ENCODE results near the gene MIF4GD. TPM values are rescaled to one million over a fixed set of nuclear protein-coding genes. Genes with fewer than 3 reads are reported as not detected.

The MIF4GD gene
- total and polyA plus RNA-seq, 10 of the 15 experiments (the other 5 are each of a cell fraction or from before 2014, with no cell fraction given): 22.8 to 96.2 (median 60.1) TPM

GRCh38 chr17:75250009-75250471, 21.0 kb downstream of the MIF4GD start (continued):
- TF ChIP-seq CREB1 (IDR thresholded peaks at IDR 0.05; ENCODE audit: low read depth) (peak; percentile 46; the same call in 1 of the 2 replicates), JUND (IDR thresholded peaks at IDR 0.05; ENCODE audit: low read depth, low read length) (no peak), KAT2A (conservative IDR thresholded peaks at IDR 0.05; ENCODE audit: control insufficient read depth, low read depth, low read length) (no peak), ZNF622 (IDR thresholded peaks at IDR 0.05) (no peak), SKIL (IDR thresholded peaks at IDR 0.05; ENCODE audit: low read depth, poor library complexity, severe bottlenecking) (no peak), RFX5 (IDR thresholded peaks at IDR 0.05; ENCODE audit: low read depth, low read length) (0 out of 2 replicates have a peak, but pooled peaks have one; percentile 54), E2F8 (IDR thresholded peaks at IDR 0.05; ENCODE audit: low read depth, partially characterized antibody) (no peak), SIN3A (IDR thresholded peaks at IDR 0.05; ENCODE audit: low read depth, low read length) (no peak), ZNF384 (IDR thresholded peaks at IDR 0.05; ENCODE audit: borderline replicate concordance, low read depth, low read length) (no peak), GABPA (IDR thresholded peaks at IDR 0.05; ENCODE audit: low read depth) (no peak), BHLHE40 (IDR thresholded peaks at IDR 0.05; ENCODE audit: borderline replicate concordance in 1 of 2, low read depth in 2 of 2, low read length in 1 of 2) (peak in 1 of 2 experiments; percentile 10; a peak in 1 of 4 replicates), ESRRA (IDR thresholded peaks at IDR 0.05; ENCODE audit: low read length) (no peak), USF1 (IDR thresholded peaks at IDR 0.05; ENCODE audit: borderline replicate concordance, extremely low read length, insufficient read depth, low read depth, low read length) (no peak), TCF12 (IDR thresholded peaks at IDR 0.05; ENCODE audit: low read depth, low read length) (peak; percentile 49; the same call in 1 of the 2 replicates), ZZZ3 (IDR thresholded peaks at IDR 0.05; ENCODE audit: control insufficient read depth, insufficient read length, low read depth) (no peak), RUNX3 (IDR thresholded peaks at IDR 0.05; ENCODE audit: low read length) (peak; percentile 36)
- TF ChIP-seq, protein P1, sequence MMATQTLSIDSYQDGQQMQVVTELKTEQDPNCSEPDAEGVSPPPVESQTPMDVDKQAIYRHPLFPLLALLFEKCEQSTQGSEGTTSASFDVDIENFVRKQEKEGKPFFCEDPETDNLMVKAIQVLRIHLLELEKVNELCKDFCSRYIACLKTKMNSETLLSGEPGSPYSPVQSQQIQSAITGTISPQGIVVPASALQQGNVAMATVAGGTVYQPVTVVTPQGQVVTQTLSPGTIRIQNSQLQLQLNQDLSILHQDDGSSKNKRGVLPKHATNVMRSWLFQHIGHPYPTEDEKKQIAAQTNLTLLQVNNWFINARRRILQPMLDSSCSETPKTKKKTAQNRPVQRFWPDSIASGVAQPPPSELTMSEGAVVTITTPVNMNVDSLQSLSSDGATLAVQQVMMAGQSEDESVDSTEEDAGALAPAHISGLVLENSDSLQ (IDR thresholded peaks at IDR 0.05): no peak
- TF ChIP-seq, protein P2, sequence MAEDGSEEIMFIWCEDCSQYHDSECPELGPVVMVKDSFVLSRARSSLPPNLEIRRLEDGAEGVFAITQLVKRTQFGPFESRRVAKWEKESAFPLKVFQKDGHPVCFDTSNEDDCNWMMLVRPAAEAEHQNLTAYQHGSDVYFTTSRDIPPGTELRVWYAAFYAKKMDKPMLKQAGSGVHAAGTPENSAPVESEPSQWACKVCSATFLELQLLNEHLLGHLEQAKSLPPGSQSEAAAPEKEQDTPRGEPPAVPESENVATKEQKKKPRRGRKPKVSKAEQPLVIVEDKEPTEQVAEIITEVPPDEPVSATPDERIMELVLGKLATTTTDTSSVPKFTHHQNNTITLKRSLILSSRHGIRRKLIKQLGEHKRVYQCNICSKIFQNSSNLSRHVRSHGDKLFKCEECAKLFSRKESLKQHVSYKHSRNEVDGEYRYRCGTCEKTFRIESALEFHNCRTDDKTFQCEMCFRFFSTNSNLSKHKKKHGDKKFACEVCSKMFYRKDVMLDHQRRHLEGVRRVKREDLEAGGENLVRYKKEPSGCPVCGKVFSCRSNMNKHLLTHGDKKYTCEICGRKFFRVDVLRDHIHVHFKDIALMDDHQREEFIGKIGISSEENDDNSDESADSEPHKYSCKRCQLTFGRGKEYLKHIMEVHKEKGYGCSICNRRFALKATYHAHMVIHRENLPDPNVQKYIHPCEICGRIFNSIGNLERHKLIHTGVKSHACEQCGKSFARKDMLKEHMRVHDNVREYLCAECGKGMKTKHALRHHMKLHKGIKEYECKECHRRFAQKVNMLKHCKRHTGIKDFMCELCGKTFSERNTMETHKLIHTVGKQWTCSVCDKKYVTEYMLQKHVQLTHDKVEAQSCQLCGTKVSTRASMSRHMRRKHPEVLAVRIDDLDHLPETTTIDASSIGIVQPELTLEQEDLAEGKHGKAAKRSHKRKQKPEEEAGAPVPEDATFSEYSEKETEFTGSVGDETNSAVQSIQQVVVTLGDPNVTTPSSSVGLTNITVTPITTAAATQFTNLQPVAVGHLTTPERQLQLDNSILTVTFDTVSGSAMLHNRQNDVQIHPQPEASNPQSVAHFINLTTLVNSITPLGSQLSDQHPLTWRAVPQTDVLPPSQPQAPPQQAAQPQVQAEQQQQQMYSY (CRISPR knock-in tag; IDR thresholded peaks at IDR 0.05): no peak
- TF ChIP-seq, protein P3, sequence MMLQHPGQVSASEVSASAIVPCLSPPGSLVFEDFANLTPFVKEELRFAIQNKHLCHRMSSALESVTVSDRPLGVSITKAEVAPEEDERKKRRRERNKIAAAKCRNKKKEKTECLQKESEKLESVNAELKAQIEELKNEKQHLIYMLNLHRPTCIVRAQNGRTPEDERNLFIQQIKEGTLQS (IDR thresholded peaks at IDR 0.05; ENCODE audit: borderline replicate concordance, extremely low read depth, low read depth, low read length): no peak
